OCI-LY3 (cell line): ENCODE measurements around the gene RAB5B.
"Not testable (repeated sequence)": the region's sequence is repeated elsewhere in the genome, so short reads cannot be mapped to it uniquely, and the experiment has no call there.

Experiments
- EZH2phosphoT487 ChIP-seq: fragments of 200-600 bp; shearing (Covaris generic); IDR thresholded peaks from 2 replicates; pipeline ENCODE4 v1.6.1; 2018; ENCODE audit warnings: antibody characterized with exemption, mixed run types, low read depth
- TF ChIP-seq, protein P1 (sequence below): fragments of 200-600, 300-600 bp; sonication (generic); IDR thresholded peaks from 2 replicates; pipeline ENCODE4 v1.5.1; 2014; ENCODE audit warnings: antibody characterized with exemption, low read length, low read depth

DNA sequence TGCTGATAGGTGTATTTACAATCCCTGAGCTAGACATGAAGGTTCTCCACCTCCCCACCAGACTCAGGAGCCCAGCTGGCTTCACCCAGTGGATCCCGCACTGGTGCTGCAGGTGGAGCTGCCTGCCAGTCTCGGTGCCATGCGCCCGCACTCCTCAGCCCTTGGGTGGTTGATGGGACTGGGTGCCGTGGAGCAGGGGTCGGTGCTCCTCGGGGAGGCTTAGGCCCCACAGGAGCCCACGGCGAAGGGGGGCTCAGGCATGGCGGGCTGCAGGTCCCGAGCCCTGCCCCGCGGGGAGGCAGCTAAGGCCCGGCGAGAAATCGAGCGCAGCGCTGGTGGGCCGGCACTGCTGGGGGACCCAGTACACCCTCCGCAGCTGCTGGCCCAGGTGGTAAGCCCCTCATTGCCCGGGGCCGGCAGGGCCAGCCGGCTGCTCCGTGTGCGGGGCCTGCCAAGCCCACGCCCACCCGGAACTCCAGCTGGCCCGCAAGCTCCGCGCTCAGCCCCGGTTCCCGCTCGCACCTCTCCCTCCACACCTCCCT is 26.2 kb downstream of the RAB5B start:
- TF ChIP-seq, protein P1, sequence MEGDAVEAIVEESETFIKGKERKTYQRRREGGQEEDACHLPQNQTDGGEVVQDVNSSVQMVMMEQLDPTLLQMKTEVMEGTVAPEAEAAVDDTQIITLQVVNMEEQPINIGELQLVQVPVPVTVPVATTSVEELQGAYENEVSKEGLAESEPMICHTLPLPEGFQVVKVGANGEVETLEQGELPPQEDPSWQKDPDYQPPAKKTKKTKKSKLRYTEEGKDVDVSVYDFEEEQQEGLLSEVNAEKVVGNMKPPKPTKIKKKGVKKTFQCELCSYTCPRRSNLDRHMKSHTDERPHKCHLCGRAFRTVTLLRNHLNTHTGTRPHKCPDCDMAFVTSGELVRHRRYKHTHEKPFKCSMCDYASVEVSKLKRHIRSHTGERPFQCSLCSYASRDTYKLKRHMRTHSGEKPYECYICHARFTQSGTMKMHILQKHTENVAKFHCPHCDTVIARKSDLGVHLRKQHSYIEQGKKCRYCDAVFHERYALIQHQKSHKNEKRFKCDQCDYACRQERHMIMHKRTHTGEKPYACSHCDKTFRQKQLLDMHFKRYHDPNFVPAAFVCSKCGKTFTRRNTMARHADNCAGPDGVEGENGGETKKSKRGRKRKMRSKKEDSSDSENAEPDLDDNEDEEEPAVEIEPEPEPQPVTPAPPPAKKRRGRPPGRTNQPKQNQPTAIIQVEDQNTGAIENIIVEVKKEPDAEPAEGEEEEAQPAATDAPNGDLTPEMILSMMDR, result not testable (repeated sequence)
- TF ChIP-seq EZH2phosphoT487, result not testable (repeated sequence)
